Left renal cortex interstitium (tissue), 4 donors: ENCODE measurements around the gene SH3TC1. TPM values are rescaled to one million over a fixed set of nuclear protein-coding genes. Genes with fewer than 3 reads are reported as not detected.

Source experiments
- DNase-seq, 4 donors: peaks; one replicate each; pipeline ENCODE4 v3.0.0-alpha.2; 2013; ENCODE audit warnings: low read depth in 4 of 4, low spot score in 2 of 4, missing footprints in 1 of 4
- polyA plus RNA-seq, 4 donors: library from polyadenylated mRNA; unstranded; fragments of 120-200 nt; gene quantifications; one replicate each; pipeline ENCODE4 v1.2.1, GENCODE V29; 2013; ENCODE audit not compliant: insufficient read length in 4 of 4

Gene SH3TC1
- polyA plus RNA-seq, 4 donors, result 19.1 to 36.1 (median 26.5) TPM

DNA sequence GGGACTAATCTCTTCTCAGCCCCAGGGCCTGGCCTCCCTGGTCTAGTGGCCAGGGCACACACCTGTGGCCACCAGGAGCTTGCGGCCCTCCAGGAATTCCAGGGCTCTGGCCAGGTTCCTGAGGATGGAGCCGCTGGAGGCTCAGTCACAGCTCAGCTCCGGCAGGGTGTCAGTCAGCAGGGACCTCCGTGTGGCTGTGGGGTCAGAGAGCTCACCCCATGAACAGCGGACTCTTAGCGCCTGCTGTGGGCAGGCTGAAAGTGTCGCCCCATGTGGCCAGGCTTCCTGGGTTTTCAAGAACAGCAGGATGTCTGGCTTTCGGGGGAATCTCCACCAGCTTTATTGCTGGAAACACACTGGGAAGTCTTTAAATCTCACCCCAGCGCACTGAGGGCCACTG, 19.3 kb upstream of the SH3TC1 start:
- no peak for DNase-seq

DNA sequence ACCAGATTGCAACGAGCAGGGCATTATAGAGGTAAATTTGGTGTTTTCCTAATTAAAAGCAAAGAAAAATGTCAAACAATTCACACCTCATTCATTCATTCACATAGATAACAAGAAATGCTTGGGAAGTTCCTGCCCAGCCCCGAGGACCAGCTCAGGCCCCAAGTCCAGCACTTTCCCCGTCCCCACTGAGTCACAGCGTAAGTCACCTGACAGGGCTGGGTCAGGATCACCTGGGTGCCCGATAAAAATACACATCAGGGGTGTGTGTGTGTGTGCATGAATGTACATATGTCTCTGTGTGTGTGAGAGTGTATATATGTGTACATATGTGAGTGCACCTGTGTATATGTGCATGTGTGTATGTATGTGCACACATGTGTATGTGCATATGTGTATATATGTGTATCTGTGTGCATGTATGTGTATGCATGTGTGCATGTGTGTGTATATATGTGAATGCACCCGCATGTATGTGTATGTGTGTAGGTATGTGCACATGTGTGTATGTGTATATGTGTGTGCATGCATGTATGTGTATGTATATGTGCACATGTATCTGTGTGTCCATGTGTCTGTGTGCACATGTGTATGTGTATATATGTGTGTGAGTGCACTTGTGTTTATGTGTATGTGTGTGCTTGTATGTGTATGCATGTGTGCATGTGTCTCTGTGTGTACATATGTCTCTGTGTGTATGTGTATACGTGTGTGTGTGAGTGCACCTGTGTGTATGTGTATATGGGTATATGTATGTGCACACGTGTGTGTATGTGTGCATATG, 18.6 kb upstream of the SH3TC1 start:
- DNase-seq, result no peak

DNA sequence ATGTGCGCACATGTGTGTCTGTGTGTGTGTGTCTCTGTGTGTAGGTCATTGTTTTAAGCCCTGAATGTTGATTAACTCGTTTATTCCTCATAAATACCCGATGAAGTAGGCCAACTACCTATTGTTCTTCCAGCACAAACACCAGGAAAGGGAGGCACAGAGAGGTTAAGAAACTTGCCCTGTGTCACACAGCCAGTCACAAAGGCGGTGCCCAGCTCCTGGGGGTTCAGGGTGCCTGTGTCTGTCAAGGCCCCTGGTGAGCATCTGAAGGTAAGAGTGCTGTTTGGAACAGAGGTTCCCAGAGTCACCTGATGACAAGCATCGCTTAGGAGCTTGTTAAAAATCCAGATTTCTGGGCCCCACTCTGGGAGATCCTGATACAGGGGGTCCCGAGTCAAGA, 18.0 kb upstream of the SH3TC1 start:
- DNase-seq, result no peak

- no peak for DNase-seq
Measured at GRCh38 chr4:8181844-8182243, 17.2 kb upstream of the SH3TC1 start.

DNA sequence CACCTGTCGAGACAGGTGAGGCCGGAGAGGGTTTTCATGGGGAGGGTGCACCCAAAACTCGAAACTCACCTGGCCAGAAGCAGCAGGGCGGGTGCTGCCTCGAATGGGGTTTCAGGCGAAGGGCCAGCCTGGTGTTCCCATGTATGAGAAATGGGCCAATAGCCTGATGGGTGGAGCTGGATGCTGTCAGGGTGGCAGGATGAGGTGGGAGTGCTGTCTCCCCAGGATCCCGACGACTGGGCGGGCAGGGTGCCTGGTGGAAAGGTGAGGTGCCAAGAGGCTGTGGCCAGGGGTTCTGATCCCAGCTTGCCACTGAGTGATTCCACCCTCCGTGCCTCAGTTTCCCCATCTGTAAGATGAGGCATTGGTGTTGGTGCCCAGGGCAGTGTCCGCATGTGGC, 16.8 kb upstream of the SH3TC1 start:
- no peak for DNase-seq

- DNase-seq, result no peak
Measured at GRCh38 chr4:8182858-8183725, 16.0 kb upstream of the SH3TC1 start.

GRCh38 chr4:8184061-8184460, 15.0 kb upstream of the SH3TC1 start:
- no peak for DNase-seq

GRCh38 chr4:8185295-8185694, 13.8 kb upstream of the SH3TC1 start:
- DNase-seq, result no peak

GRCh38 chr4:8185930-8186329, 13.2 kb upstream of the SH3TC1 start:
- DNase-seq, result no peak

DNA sequence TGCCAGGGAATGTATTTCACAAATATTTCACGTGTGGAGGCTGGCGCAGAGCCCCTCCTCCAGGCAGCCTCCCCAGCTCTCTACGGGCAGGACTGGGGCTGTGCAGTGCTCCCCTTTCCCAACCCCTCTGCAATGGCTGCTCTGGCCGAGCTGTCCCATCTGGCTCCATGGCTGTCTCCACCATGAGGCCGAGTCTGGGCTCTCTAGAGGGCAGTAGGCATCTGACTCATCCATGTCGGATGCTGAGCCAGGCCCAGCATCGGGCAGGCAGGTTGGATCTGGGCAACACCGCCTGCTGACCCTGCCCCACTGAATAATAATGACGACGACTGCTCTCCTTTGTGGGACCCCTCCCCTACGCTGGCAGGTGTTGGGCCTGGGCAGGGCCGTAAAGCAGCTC, 11.0 kb upstream of the SH3TC1 start:
- no peak for DNase-seq

DNA sequence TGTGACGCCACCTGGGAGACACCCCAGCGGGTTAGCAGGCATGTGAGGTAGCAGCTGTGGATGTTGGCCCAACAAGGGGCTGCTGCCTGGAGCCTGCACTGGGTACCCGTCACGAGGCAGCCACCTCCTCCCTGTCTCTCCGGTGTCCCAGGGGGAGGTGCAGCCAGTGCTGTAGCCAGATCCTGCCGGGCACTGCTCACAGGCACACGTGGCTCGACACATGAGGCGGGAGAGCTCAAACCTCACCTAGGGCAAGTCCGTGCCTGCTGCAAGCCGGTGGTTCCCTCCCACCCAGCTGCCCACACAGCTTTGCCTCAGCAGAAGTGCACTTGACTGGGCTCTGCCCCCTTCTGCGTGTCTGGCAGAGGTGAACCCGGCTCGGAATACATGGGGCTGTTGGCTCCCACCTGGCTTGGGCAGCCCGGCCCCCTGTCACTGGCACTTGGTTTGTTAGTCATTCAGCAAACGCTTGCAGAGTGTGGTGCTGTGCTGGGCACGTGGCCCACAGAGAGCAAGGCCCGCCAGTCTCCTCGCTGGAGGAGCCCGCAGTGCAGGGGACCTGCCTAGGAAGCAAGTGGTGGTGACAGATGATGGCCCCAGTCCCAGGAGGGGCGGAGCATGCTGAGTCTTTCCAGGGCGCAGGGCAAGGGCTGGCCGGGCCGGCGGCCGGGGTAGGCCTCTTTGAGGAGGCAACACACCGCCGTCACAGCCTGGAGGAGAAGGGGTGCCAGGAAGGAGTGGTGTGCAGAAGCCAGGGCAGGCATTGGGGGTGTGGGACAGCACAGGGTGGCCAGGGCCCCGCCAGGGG, 10.1 kb upstream of the SH3TC1 start:
- no peak for DNase-seq

GRCh38 chr4:8189551-8190466, 9.3 kb upstream of the SH3TC1 start:
- no peak for DNase-seq

GRCh38 chr4:8191136-8191747, 7.8 kb upstream of the SH3TC1 start:
- no peak for DNase-seq

- no peak for DNase-seq
Measured at GRCh38 chr4:8192748-8193738, 6.0 kb upstream of the SH3TC1 start.

DNA sequence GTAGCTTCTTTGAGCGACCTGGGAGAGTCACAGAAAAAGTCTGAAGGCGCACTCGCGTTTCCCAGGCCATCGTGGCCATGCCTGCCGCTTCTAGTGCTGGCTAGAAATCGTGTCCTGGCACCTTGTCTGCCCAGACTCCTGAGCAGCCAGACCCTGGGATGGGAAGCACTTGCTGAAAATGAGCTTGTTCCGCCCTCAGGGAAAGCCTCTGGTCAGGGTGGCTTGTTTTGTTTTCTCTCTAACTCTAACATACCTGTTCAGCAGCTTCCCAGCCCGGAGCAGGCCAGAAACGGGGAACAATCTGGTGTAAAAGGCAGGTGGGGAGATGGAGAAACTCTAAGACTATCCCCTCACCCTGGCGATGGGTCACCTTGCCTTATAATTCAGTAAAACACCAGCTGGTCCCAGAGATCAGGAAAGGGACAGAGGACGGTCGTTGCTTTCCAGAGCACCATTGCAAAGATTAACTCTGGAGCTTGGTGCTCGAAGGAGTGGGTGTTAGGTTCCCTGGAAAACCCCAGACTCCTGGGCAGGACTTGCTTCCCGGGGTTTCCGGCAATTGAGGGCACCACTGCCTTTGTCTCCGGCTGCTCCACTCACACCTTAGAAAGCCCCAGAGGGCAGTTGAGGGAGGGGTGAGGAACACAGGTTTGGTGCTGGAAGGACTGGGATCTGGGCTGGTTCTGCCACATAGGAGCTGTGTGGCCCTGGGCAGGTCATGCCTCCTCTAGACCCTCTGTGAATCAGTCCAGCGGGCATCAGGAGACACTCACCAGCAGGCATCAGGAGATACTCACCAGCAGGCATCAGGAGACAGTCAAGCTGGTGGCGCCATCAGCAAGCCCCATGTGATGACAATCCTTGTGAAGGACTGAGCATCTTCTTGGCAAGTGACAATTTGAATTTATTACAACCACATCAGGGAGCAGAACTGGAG, 4.5 kb upstream of the SH3TC1 start:
- no peak for DNase-seq

- DNase-seq, result no peak
Measured at GRCh38 chr4:8195431-8195830, 3.7 kb upstream of the SH3TC1 start.

DNA sequence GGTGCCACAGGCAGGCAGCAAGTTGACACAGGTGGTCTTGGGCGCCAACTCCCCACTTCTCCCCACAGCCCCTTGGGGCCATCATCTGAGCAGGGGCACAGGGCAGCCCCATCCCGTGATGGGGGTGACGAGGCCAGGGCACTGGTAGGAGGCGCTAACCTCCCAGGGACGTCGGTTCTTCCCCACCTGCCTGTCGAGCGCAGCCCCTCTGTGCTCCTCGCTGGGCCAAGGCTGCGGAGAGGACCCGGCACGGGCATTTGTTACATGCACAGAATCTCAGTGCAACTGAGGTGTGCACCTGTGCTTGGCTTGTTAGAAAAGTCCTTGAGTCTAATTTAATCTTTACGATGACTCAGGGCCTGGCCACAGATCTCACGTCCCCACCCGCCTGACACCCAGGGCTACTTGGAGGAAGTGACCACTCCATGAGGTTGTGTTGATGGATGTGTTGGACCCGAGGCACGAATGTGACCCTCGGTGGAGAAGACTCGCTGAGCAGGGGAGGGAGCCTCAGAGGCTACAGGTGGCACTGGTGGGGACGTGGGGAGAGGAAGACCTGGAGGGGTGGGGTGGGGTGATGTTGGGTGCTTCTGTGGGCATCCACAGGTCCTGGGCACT, 3.1 kb upstream of the SH3TC1 start:
- no peak for DNase-seq
